NCI-H187 (cell line): ENCODE measurements around the gene IL3.

Source experiments
- DNase-seq, 2 experiments: peaks; one replicate each; lab custom pipeline; 2025; lab: John Stamatoyannopoulos, UW

IL3 gene

GRCh38 chr5:132060501-132061161, at the start of gene IL3:
TSS of gene IL3 (plus strand) at chr5:132060655. CDS start at chr5:132060707, 52 bp downstream.
- no peak for DNase-seq

- no peak for DNase-seq
Observed at GRCh38 chr5:132010989-132011621, 49.4 kb upstream of the IL3 start.

GRCh38 chr5:132011622-132012343, 48.7 kb upstream of the IL3 start, which contains the start of gene ACSL6:
TSS of gene ACSL6 (minus strand) at chr5:132011658. CDS start at chr5:132011553, 105 bp downstream.
- no peak for DNase-seq

- no peak for DNase-seq
Observed at GRCh38 chr5:132012371-132013005, 48.0 kb upstream of the IL3 start.

GRCh38 chr5:132013006-132013689, 47.3 kb upstream of the IL3 start:
- DNase-seq = no peak

- no peak for DNase-seq
Observed at GRCh38 chr5:132013711-132014110, 46.7 kb upstream of the IL3 start.

- no peak for DNase-seq
Observed at GRCh38 chr5:132016721-132017250, 43.7 kb upstream of the IL3 start.

- no peak for DNase-seq
Observed at GRCh38 chr5:132017316-132017715, 43.1 kb upstream of the IL3 start.

GRCh38 chr5:132017738-132018625, 42.5 kb upstream of the IL3 start:
- no peak for DNase-seq

GRCh38 chr5:132019337-132019736, 41.1 kb upstream of the IL3 start:
- DNase-seq = no peak

- DNase-seq = no peak
Observed at GRCh38 chr5:132019857-132020555, 40.4 kb upstream of the IL3 start.

- DNase-seq = no peak
Observed at GRCh38 chr5:132020568-132021339, 39.7 kb upstream of the IL3 start.

GRCh38 chr5:132021654-132022053, 38.8 kb upstream of the IL3 start:
- no peak for DNase-seq

GRCh38 chr5:132022737-132023136, 37.7 kb upstream of the IL3 start:
- no peak for DNase-seq

- no peak for DNase-seq
Observed at GRCh38 chr5:132023258-132024116, 37.0 kb upstream of the IL3 start.

- DNase-seq = no peak
Observed at GRCh38 chr5:132024117-132024435, 36.4 kb upstream of the IL3 start.

- DNase-seq = no peak
Observed at GRCh38 chr5:132024789-132025402, 35.6 kb upstream of the IL3 start.

GRCh38 chr5:132025403-132025971, 35.0 kb upstream of the IL3 start:
- DNase-seq = no peak
